K562 (cell line): Measurements from ENCODE around the gene ZNF627. TPM values are rescaled to one million over a fixed set of nuclear protein-coding genes. Genes with fewer than 3 reads are reported as not detected.

ENCODE experiments used
- ARNT ChIP-seq, 2 experiments: fragments of 450-650 bp; IDR thresholded peaks; 2 replicates each; pipeline ENCODE4 v1.6.1; 2016; ENCODE audit warnings: mild to moderate bottlenecking in 1 of 2
- CBX2 ChIP-seq: fragments of 200-600 bp; sonication (generic); IDR thresholded peaks from one replicate; pipeline ENCODE4 v1.6.1; 2012; ENCODE audit warnings: mild to moderate bottlenecking, low read length, inconsistent platforms; ENCODE audit not compliant: insufficient read depth, poor library complexity, severe bottlenecking
- CCAR2 ChIP-seq: fragments of 200-400 bp; formaldehyde crosslinking; IDR thresholded peaks from 2 replicates; pipeline ENCODE4 v1.6.1; 2017; ENCODE audit warnings: mild to moderate bottlenecking, low read depth, low read length
- DIDO1 ChIP-seq: fragments of 450-650 bp; IDR thresholded peaks from 2 replicates; pipeline ENCODE4 v1.6.1; 2016; ENCODE audit warnings: low read depth, missing biosample characterization, missing genetic modification characterization
- HNRNPL ChIP-seq: fragments of 200-400 bp; formaldehyde crosslinking; IDR thresholded peaks from 2 replicates; pipeline ENCODE4 v1.6.1; 2017; ENCODE audit warnings: low read depth, mild to moderate bottlenecking, low read length
- LCOR ChIP-seq: sonication (generic); formaldehyde crosslinking; IDR thresholded peaks from 2 replicates; pipeline ENCODE4 v1.8.0; 2022; ENCODE audit warnings: mild to moderate bottlenecking, missing genetic modification reagents
- NBN ChIP-seq: fragments of 450-650 bp; IDR thresholded peaks from 2 replicates; pipeline ENCODE4 v1.6.1; 2016; ENCODE audit warnings: low read depth, mild to moderate bottlenecking
- NFRKB ChIP-seq: fragments of 450-650 bp; IDR thresholded peaks from 2 replicates; pipeline ENCODE4 v1.6.1; 2016; ENCODE audit warnings: low read depth
- RB1 ChIP-seq: fragments of 450-650 bp; IDR thresholded peaks from 2 replicates; pipeline ENCODE4 v1.6.1; 2017; ENCODE audit warnings: low read depth, mild to moderate bottlenecking
- RBM34 ChIP-seq: fragments of 200-400 bp; formaldehyde crosslinking; IDR thresholded peaks from 2 replicates; pipeline ENCODE4 v1.6.1; 2018; ENCODE audit warnings: low read length, borderline replicate concordance; ENCODE audit not compliant: insufficient read depth
- SMARCA5 ChIP-seq: fragments of 450-650 bp; IDR thresholded peaks from 2 replicates; pipeline ENCODE4 v1.6.1; 2016
- SUPT5H ChIP-seq: fragments of 450-650 bp; IDR thresholded peaks from 2 replicates; pipeline ENCODE4 v1.6.1; 2016
- TCF7L2 ChIP-seq: fragments of 150-350 bp; IDR thresholded peaks from 2 replicates; pipeline ENCODE4 v1.6.1; 2016; ENCODE audit warnings: low read depth, mild to moderate bottlenecking, low read length, moderate library complexity
- TGIF2 ChIP-seq: sonication (generic); formaldehyde crosslinking; IDR thresholded peaks from 2 replicates; pipeline ENCODE4 v1.8.1; 2022; ENCODE audit warnings: mild to moderate bottlenecking, missing genetic modification reagents, moderate library complexity
- U2AF1 ChIP-seq: fragments of 200-400 bp; formaldehyde crosslinking; optimal IDR thresholded peaks from 2 replicates; pipeline ENCODE3; 2017; ENCODE audit warnings: mild to moderate bottlenecking, low read depth, low read length, moderate library complexity
- XRCC4 ChIP-seq: IDR thresholded peaks from one replicate; pipeline ENCODE4 v1.6.1; 2011; ENCODE audit not compliant: insufficient read depth, insufficient read length; ENCODE audit errors: extremely low read depth
- ZKSCAN1 ChIP-seq: fragments of 150-350 bp; IDR thresholded peaks from 2 replicates; pipeline ENCODE4 v1.6.1; 2016; ENCODE audit warnings: low read depth, low read length
- ZNF282 ChIP-seq: sonication (generic); formaldehyde crosslinking; IDR thresholded peaks from 2 replicates; pipeline ENCODE4 v1.8.1; 2023; ENCODE audit warnings: missing genetic modification reagents
- ZNF583 ChIP-seq: fragments of 250-450 bp; sonication (Bioruptor Pico); IDR thresholded peaks from 2 replicates; pipeline ENCODE4 v1.4.0; 2020
- ZNF778 ChIP-seq: fragments of 450-650 bp; formaldehyde crosslinking; IDR thresholded peaks from 2 replicates; pipeline ENCODE4 v1.4.0; 2020; ENCODE audit warnings: mild to moderate bottlenecking, moderate library complexity
- polyA plus RNA-seq, 8 experiments: library from polyadenylated mRNA; depleted of rRNA in 4 of 8; stranded (reverse) in 5 of 8; unstranded in 3 of 8; fragments of >200 nt; fragmentation: Nextera tagmentation in 2 of 8; fragmentation: Illumina TruSeq in 1 of 8; extraction: Ambion mirVana in 2 of 8; extraction: Trizol in 1 of 8; gene quantifications; 2 replicates each; pipeline versions ENCODE4 v1.2.1 to v1.2.3, GENCODE V29; 2011 to 2014; ENCODE audit warnings: inconsistent platforms in 1 of 8, missing spikeins in 1 of 8
- total RNA-seq, 7 experiments: library from RNA; depleted of rRNA in 6 of 7; stranded (reverse); fragments of >200 nt in 6 of 7; fragmentation: Illumina TruSeq in 2 of 7; extraction: Trizol in 2 of 7; gene quantifications; 2 replicates each; pipeline versions ENCODE4 v1.2.1 to v1.2.3, GENCODE V29; 2011 to 2021; ENCODE audit warnings: low replicate concordance in 1 of 7
- TF ChIP-seq, protein P1 (sequence below): sonication (generic); formaldehyde crosslinking; IDR thresholded peaks from 2 replicates; pipeline ENCODE4 v1.5.0; 2020; ENCODE audit warnings: missing genetic modification reagents
- TF ChIP-seq, protein P2 (sequence below): fragments of 250-450 bp; sonication (Bioruptor Pico); IDR thresholded peaks from 2 replicates; pipeline ENCODE4 v1.5.0; 2020; ENCODE audit warnings: mild to moderate bottlenecking
- TF ChIP-seq, protein P3 (sequence below): fragments of 450-650 bp; formaldehyde crosslinking; IDR thresholded peaks from 2 replicates; pipeline ENCODE4 v1.4.0; 2020; ENCODE audit warnings: mild to moderate bottlenecking
- TF ChIP-seq, protein P4 (sequence below): fragments of 250-450 bp; sonication (Bioruptor Pico); IDR thresholded peaks from 2 replicates; pipeline ENCODE4 v1.5.0; 2021

Gene ZNF627
- total and polyA plus RNA-seq, 9 of the 15 experiments (the other 6 are each of a cell fraction or from before 2014, with no cell fraction given): 6.4 to 19.9 (median 10.6) TPM

DNA sequence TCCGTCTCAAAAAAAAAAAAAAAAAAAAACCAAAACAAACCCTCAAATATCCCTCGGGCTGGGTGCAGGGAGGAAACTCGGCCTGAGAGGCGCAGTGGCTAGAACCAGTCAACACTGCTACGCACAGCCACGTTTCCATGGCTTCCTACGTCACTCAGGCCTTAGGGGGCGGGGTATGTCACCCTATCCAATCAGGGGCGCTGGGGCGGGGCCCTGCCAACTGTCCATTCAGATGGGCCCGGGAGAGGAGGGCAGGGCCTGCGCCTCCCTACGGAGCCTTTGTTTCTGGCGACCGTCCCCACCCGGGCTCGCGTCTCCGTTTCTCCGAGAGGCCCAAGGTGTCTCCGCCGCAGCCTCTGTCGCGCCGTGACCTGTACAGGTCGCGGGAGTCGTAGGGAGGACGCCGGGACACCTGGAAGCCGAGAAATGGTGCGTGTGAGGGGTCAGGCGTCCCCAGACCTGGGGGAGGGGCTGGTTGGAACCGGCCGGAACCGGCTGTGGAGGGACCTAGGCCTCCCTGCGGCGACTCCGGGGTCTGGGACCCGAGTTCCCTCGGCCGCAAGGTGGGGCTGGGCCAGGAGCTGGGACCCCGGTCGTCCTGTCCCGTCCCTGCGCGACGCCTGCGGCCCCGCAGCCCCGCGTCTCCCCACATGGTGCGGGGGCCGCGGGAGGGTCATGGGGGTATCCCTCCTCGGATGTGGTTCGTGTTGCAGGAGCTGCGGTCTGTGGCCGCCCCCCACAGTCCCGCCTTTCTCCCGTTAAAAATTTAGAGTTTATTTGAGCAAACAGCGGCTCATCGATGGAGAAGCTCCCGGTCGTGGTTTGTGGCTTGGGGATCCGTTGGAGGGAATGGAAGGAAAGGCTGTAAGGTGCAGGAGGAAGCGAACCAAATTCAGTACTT lies at the start of gene ZNF627 (continued):
- no peak for TF ChIP-seq HNRNPL
- TF ChIP-seq, protein P1, sequence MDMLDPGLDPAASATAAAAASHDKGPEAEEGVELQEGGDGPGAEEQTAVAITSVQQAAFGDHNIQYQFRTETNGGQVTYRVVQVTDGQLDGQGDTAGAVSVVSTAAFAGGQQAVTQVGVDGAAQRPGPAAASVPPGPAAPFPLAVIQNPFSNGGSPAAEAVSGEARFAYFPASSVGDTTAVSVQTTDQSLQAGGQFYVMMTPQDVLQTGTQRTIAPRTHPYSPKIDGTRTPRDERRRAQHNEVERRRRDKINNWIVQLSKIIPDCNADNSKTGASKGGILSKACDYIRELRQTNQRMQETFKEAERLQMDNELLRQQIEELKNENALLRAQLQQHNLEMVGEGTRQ (CRISPR knock-in tag): no peak
- TF ChIP-seq ZNF282 (CRISPR knock-in tag): no peak
- TF ChIP-seq U2AF1: peak; percentile 62
- TF ChIP-seq, protein P2, sequence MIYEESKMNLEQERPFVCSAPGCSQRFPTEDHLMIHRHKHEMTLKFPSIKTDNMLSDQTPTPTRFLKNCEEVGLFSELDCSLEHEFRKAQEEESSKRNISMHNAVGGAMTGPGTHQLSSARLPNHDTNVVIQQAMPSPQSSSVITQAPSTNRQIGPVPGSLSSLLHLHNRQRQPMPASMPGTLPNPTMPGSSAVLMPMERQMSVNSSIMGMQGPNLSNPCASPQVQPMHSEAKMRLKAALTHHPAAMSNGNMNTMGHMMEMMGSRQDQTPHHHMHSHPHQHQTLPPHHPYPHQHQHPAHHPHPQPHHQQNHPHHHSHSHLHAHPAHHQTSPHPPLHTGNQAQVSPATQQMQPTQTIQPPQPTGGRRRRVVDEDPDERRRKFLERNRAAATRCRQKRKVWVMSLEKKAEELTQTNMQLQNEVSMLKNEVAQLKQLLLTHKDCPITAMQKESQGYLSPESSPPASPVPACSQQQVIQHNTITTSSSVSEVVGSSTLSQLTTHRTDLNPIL (CRISPR knock-in tag): no peak
- TF ChIP-seq XRCC4: no peak
- TF ChIP-seq TGIF2 (CRISPR knock-in tag): 0 out of 2 replicates have a peak, but pooled peaks have one; percentile 53
- no peak for TF ChIP-seq RBM34
- TF ChIP-seq CBX2: no peak
- peak; percentile 72; the same call in 1 of the 2 replicates for TF ChIP-seq NBN
- TF ChIP-seq ZNF778: no peak
- 0 out of 4 replicates have a peak, but pooled peaks of 1 of the 2 experiments have one; percentile 12 for TF ChIP-seq ARNT (IDR thresholded peaks at IDR 0.05)
- no peak for TF ChIP-seq CCAR2
- TF ChIP-seq DIDO1 (tag): no peak
- TF ChIP-seq NFRKB: 0 out of 2 replicates have a peak, but pooled peaks have one; percentile 49
- TF ChIP-seq TCF7L2: no peak
- TF ChIP-seq LCOR (CRISPR knock-in tag): 0 out of 2 replicates have a peak, but pooled peaks have one; percentile 71
- TF ChIP-seq RB1: peak; percentile 77
- TF ChIP-seq ZNF583 (CRISPR knock-in tag): peak; percentile 70
- TF ChIP-seq, protein P3, sequence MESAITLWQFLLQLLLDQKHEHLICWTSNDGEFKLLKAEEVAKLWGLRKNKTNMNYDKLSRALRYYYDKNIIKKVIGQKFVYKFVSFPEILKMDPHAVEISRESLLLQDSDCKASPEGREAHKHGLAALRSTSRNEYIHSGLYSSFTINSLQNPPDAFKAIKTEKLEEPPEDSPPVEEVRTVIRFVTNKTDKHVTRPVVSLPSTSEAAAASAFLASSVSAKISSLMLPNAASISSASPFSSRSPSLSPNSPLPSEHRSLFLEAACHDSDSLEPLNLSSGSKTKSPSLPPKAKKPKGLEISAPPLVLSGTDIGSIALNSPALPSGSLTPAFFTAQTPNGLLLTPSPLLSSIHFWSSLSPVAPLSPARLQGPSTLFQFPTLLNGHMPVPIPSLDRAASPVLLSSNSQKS (CRISPR knock-in tag): no peak
- no peak for TF ChIP-seq SMARCA5
- TF ChIP-seq SUPT5H: peak; percentile 99
- TF ChIP-seq ZKSCAN1: no peak
- TF ChIP-seq, protein P4, sequence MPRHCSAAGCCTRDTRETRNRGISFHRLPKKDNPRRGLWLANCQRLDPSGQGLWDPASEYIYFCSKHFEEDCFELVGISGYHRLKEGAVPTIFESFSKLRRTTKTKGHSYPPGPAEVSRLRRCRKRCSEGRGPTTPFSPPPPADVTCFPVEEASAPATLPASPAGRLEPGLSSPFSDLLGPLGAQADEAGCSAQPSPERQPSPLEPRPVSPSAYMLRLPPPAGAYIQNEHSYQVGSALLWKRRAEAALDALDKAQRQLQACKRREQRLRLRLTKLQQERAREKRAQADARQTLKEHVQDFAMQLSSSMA (CRISPR knock-in tag): no peak
